Stimulated activated CD8-positive, alpha-beta memory T cell treated with anti-CD3 and anti-CD28 coated beads, Interleukin-12 subunit alpha, Interleukin-12 subunit beta, amount 100 ng/mL, for 24 hours (primary cell): Measurements from ENCODE around the gene FEM1B.

Experiments
- DNase-seq: peaks from one replicate; pipeline ENCODE4 v3.0.0-alpha.2; 2020; ENCODE audit errors: extremely low read depth

FEM1B gene

DNA sequence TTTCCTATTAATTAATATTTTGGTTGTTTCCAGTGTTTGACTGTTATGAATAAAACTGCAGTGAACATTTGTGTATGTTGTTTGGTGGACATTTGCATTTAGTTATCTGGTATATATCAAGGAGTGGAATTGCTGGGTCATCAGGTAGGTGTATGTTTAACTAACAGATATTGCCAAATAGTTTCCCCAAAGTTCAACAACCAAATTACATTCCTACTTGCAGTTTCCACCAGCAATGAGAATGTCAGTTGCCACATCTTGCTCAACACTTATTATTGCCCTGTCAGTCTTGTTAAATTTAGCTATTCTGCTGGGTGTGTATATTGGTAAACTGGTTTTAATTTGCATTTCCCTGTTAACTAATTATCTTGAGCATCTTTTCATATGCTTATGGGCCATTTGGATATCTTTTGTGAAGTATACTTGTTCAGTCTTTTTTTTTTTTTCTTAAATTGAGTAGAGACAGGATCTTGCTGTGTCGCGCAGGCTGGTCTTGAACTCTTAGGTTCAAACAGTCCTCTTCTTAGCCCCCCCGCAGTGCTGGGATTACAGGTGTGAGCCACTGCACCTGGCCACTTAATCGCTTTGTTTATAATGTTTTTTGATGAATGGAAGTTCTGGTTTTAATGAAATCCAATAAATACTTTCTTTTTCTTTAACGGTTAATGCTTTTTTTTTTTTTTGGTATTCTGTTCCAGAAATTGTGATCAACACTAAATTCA lies 7.9 kb downstream of the FEM1B start:
- DNase-seq: no peak

- DNase-seq: no peak
Measured at GRCh38 chr15:68286256-68286655, 8.7 kb downstream of the FEM1B start.

DNA sequence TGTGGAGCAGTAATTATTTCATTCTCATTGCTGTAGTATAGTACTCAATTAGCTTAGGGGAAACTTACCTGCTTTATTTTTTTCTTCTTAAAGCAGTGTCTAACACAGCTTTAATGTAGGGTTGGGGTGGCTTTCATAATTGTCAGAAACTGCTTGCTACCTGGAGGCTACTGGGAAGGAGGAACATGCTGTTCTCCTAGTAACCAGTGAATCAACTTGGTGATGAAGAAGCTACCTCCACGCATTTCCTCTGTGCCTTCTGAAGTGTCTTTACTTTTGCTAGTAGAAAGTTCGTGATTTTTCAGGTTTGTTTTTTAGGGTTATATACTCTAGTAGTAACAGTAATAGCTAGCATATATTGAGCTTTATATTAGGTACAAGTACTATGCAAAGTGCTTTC lies 11.5 kb downstream of the FEM1B start:
- no peak for DNase-seq

GRCh38 chr15:68289621-68290352 lies 12.2 kb downstream of the FEM1B start:
- no peak for DNase-seq

GRCh38 chr15:68290715-68291114 lies 13.2 kb downstream of the FEM1B start:
- no peak for DNase-seq

DNA sequence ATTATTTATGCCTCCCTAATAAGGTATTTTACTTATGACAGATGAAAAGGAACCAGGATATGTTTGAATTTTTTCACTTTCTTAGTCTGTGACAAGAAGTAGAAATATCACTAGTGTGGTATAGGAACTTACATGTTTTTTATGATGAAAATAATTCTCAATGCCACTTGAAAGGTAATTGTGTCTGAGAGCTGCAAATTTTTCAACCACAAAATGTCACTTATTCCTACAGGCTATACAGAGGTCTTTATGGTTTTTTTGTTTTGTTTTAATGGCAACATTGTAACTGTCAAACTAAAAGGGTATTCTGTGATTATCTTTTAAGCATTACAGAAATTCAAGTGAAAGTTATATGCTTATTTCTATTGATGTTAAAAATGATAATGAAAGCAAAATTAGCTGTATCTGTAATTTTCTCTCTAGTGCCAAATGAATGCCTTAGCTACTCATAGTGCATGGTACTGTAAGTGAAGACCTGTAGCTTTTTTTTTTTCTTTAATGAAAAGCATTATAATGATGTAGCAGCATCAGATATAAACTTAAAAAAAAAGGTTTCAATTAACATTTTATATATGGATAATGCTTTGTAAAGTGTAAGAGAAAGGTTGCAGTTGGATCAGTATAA lies 14.7 kb downstream of the FEM1B start:
- no peak for DNase-seq

DNA sequence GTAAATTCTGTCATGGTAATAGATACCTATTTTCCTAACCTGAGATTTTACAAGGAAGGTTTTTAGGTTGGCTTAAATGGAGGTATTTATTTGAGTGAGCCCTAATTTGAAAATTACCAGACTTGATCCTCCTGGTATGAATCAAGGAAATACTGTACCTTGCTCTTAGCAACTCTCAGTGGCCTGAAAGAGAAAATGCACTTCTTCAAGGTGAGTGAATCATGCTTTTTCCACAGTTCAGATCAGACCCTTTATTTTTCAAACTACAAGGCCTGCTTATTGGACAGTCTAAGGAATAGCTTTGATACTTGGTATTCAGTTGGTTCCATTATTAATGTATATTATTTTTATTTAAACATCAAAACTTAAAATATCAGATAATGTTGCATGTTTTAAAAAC lies 15.4 kb downstream of the FEM1B start:
- DNase-seq: no peak

GRCh38 chr15:68295014-68295805 lies 17.7 kb downstream of the FEM1B start:
- no peak for DNase-seq

DNA sequence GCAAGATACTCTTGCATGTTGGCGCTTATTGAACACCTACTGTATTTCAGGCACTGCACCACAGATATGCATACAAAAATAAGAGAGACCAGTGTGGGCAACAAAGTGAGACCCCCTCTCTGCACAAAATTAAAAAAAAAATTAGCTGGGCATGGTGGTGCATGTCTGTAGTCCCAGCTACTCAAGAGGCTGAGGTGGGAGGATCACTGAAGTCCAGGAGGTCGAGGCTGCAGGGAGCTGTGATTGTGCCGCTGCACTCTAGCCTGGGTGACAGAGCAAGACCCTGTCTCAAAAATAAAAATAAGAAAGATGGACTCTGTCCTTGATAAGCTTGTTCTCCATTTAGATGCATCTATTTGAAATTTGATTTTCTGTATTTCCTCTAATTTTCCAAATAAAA lies 20.8 kb downstream of the FEM1B start:
- DNase-seq: no peak

GRCh38 chr15:68298882-68299381 lies 21.4 kb downstream of the FEM1B start:
- no peak for DNase-seq

- DNase-seq: no peak
Measured at GRCh38 chr15:68299436-68299835, 21.9 kb downstream of the FEM1B start.

GRCh38 chr15:68300115-68300940 lies 22.8 kb downstream of the FEM1B start:
- no peak for DNase-seq

- DNase-seq: no peak
Measured at GRCh38 chr15:68301301-68301700, 23.8 kb downstream of the FEM1B start.

- DNase-seq: no peak
Measured at GRCh38 chr15:68302729-68303128, 25.2 kb downstream of the FEM1B start.

DNA sequence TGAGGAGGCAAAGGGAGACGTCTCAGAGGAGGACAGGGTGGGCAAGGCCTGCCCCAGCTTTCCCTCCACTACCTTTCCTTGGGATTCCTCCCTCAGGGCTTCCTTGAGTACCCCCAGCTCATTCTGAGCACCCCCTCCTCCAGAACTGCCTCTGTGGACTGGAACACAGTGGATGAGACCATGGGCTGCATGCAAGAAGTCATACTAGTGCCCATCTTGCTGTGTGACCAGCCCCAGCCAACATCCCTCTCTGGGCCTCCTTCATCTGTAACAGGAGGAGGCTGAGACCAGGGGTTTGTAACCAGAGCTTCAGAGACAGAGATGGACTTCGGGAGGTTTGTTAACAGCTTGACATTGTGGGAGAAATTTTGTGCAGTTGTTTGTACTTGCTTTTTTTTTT lies 25.6 kb downstream of the FEM1B start:
- no peak for DNase-seq

GRCh38 chr15:68303560-68304436 lies 26.3 kb downstream of the FEM1B start:
- no peak for DNase-seq

DNA sequence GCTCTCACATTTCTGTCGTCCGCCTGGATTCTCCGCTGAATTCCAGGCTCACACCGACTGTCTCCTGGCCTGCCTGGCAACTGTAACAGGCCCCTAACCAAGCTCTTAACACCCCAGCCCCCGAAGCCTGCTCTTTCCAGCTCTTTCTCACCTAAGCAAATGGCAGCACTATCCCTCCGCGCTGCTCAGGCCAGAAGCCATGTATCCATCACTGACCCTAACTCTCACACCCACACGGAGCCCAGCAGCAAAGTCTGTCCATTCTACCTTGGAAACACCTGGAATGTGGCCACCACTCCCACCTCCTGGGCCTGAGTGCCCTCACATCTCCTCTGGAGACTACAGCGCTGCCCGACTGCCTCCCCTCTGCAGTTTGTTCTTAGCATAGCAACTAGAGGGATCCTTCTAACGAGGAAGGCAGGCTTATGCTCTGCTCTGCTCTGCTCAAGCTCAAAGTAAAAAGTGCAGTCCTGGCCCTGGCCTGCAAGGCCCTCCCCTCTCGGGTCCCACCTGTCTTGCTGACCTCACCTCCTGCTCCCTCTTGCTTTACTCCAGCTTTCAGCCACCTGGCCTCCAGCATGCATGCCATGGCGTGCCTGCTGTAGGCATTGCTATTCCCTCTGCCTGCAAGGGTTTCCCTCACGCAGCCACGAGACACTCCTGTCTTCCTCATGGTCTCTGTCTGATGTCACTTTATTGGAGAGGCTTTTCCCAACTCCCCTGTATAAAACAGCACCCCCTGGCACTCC lies 27.2 kb downstream of the FEM1B start:
- DNase-seq: no peak

GRCh38 chr15:68305420-68305871 lies 27.9 kb downstream of the FEM1B start:
- DNase-seq: no peak
